Thoracic aorta (tissue), 2 donors: ENCODE measurements around the gene RER1. TPM values are rescaled to one million over a fixed set of nuclear protein-coding genes. Genes with fewer than 3 reads are reported as not detected.

Source experiments
- ATAC-seq: fragments of 150-250 bp; one replicate; pipeline ENCODE4 v1.8.0; 2017; ENCODE audit warnings: low read depth; ENCODE audit not compliant: insufficient number of reproducible peaks, low FRiP score
- DNase-seq: peaks from one replicate; pipeline ENCODE4 v3.0.0-alpha.2; 2020; ENCODE audit warnings: low spot score
- H3K27ac ChIP-seq, 2 donors: fragments of 200-600 bp; sonication (generic); 1 replicate in 1 of 2; 2 replicates in 1 of 2; pipeline ENCODE4 v1.5.1; 2016; ENCODE audit warnings: mild to moderate bottlenecking in 2 of 2, moderate library complexity in 2 of 2
- H3K27me3 ChIP-seq: fragments of 200-600 bp; sonication (generic); replicated peaks from 2 replicates; pipeline ENCODE4 v1.6.0; 2016; ENCODE audit warnings: mild to moderate bottlenecking; ENCODE audit not compliant: insufficient read depth
- H3K36me3 ChIP-seq: fragments of 200-600 bp; sonication (generic); one replicate; pipeline ENCODE4 v1.5.1; 2016
- H3K4me1 ChIP-seq, 2 donors: fragments of 200-600 bp; sonication (generic); 1 replicate in 1 of 2; 2 replicates in 1 of 2; pipeline versions ENCODE4 v1.5.1 to v1.6.0; 2016; ENCODE audit warnings: low read depth in 2 of 2, mild to moderate bottlenecking in 1 of 2; ENCODE audit not compliant: control insufficient read depth in 1 of 2
- H3K4me3 ChIP-seq: fragments of 200-600 bp; sonication (generic); 2 replicates; pipeline ENCODE4 v1.5.1; 2016; ENCODE audit warnings: mild to moderate bottlenecking
- H3K9me3 ChIP-seq: fragments of 200-600 bp; sonication (generic); 2 replicates; pipeline ENCODE4 v1.5.1; 2016
- total RNA-seq, 2 donors: library from RNA; depleted of rRNA; stranded (reverse); fragments of >200 nt; gene quantifications; one replicate each; pipeline versions ENCODE4 v1.1.0 to v1.2.3, GENCODE V29; 2016
- TF ChIP-seq, protein P1 (sequence below): fragments of 200-600 bp; sonication (generic); IDR thresholded peaks from one replicate; pipeline ENCODE4 v1.5.1; 2019; ENCODE audit warnings: antibody characterized with exemption

RER1 gene
- total RNA-seq, 2 donors from 2014 or later, result 68.6 to 76.3 TPM

DNA sequence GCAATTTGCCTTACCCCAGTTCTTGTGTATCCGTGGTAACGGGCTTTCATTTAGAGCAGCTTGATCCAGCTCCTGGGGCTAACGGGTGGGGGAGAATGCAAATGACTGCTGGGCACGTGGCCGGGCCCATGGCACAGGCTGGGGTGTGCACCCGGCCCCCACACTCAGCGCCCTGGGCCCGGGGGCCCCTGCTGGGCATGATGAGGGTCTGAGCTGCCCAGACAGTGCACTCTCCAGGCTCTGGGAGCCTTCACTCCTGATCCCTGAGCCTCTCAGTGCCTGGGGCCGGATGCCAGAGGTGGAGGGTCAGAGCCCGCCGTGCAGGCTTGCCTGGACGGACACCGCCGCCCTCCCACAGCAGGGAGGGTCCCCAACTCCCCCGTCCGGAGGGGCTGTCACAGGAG, 40.8 kb downstream of the RER1 start:
- no peaks in the 10 kb centered on the region for H3K4me1 ChIP-seq
- ATAC-seq (no peak), DNase-seq (no peak)
- H3K36me3 ChIP-seq, result no peaks in the 10 kb centered on the region
- H3K4me3 ChIP-seq, result no peak overlapping the region
- H3K9me3 ChIP-seq, result no peaks in the 10 kb centered on the region
- H3K27me3 ChIP-seq, result peaks cover 2% of the 10 kb centered on the region
- H3K27ac ChIP-seq, result no peak overlapping the region
- TF ChIP-seq, protein P1, sequence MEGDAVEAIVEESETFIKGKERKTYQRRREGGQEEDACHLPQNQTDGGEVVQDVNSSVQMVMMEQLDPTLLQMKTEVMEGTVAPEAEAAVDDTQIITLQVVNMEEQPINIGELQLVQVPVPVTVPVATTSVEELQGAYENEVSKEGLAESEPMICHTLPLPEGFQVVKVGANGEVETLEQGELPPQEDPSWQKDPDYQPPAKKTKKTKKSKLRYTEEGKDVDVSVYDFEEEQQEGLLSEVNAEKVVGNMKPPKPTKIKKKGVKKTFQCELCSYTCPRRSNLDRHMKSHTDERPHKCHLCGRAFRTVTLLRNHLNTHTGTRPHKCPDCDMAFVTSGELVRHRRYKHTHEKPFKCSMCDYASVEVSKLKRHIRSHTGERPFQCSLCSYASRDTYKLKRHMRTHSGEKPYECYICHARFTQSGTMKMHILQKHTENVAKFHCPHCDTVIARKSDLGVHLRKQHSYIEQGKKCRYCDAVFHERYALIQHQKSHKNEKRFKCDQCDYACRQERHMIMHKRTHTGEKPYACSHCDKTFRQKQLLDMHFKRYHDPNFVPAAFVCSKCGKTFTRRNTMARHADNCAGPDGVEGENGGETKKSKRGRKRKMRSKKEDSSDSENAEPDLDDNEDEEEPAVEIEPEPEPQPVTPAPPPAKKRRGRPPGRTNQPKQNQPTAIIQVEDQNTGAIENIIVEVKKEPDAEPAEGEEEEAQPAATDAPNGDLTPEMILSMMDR, result no peak

DNA sequence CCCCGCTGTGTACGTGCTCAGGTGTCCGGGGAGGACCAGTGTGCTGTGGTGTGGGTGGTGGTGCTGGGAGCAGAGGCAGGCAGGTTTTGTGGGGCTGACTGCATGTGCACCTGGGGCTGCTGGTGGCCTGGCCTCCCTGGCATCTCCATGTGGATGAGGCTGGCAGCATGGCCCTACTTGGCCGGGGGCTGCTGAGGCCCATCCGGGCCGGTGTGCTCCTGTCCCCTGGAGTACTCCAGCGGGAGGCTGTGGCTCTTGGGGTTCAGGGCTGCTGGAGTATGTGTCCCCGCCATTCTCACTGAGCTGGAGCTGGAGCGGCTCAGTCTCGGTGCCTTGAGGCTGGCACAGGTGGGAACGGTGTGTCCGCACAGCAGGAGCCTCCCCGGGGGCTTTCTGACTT, 41.6 kb downstream of the RER1 start:
- TF ChIP-seq, protein P1, result no peak
- Histone ChIP-seq H3K27ac (no peak overlapping the region), H3K4me3 (no peak overlapping the region), H3K36me3 (no peaks in the 10 kb centered on the region), H3K4me1 (no peaks in the 10 kb centered on the region), H3K27me3 (no peaks in the 10 kb centered on the region), H3K9me3 (no peaks in the 10 kb centered on the region)
- DNase-seq (no peak), ATAC-seq (no peak)

DNA sequence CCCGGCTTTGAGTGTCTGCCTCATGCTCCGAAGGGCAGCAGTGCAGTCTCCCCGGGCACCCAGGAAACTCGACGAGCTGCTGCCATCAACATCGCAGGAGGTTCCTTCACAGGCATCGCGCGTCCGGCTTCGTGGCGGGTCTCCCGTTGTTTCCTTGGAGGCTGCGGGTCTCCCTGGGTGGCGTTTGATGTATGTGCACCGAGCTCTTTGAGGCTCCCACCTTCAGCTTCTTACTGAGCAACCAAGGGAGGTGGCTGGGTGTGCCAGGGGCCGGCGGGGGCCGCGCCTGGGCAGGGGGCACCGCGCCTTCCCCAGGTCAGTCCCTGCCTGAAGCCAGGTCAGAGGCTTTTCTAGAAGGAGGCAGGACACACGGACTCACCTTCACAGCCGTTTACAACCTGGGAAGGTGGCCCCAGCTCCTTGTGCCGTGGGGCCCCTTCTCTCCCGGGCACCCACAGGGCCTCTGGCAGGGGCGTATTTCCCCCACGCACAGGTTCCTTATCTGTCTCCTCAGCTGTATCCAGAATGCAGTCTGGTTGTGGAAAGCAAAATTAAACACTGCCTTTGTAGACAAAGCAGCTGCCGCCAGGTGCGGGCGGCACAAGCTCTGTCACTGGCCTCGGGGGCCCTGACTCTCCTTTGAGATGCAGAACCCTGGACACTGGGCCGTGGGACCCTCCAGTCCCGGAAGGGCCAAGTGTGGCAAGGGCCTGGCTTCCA, 42.5 kb downstream of the RER1 start:
- H3K27ac ChIP-seq, result no peak overlapping the region
- no peak for ATAC-seq
- TF ChIP-seq, protein P1, result no peak
- no peak overlapping the region for H3K4me3 ChIP-seq
- no peak for DNase-seq
- no peaks in the 10 kb centered on the region for H3K27me3 ChIP-seq
- no peaks in the 10 kb centered on the region for H3K9me3 ChIP-seq
- no peaks in the 10 kb centered on the region for H3K36me3 ChIP-seq
- no peaks in the 10 kb centered on the region for H3K4me1 ChIP-seq

DNA sequence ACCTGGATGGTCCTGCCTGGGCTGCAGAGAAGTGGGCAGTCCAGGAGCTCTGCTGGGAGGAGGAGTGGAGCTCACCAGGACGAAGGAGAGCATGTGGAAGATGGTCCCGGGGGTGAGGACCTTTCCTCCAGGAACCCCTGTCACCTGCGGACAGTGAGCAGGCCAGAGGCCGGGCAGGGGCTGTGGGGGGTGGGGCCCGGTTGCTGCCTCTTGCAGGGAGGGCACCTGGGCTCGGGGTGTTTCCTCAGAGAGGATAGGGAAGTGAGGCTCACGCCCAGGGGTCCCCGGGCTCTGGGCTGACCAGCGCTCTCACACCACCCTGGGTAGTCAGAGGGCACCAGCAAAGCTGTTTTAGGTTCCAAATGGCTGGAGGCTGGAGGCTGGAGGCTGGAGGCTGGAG, 43.5 kb downstream of the RER1 start:
- TF ChIP-seq, protein P1, result no peak
- Histone ChIP-seq H3K27me3 (no peaks in the 10 kb centered on the region), H3K27ac (no peak overlapping the region), H3K4me1 (no peaks in the 10 kb centered on the region), H3K4me3 (no peak overlapping the region), H3K9me3 (no peaks in the 10 kb centered on the region), H3K36me3 (no peaks in the 10 kb centered on the region)
- DNase-seq, result no peak
- no peak for ATAC-seq

DNA sequence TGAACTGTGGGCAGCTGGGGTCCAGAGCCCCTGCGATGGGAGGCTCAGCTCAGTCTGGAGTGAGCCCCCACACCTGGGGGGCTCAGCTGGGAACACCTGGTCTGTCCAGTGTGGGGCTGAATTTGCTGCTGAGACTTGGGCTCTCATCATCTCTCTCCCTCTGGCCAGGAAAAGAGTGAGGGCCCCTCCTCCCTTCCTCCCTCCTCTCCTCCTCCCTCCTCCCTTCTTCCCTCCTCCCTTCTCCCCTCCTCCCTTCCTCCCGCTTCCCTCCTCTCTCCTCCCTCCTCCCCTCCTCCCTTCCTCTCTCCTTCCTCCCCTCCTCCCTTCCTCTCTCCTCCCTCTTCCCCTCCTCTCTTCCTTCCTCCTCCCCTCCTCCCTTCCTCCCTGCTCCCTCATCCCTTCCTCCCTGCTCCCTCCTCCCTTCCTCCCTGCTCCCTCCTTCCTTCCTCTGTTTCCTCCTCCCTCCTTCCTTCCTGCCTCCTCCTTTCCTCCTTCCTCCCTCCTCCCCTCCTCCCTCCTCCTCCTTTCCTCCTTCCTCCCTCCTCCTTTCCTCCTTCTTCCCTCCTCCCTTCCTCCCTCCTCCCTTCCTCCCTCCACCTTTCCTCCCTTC, 44.2 kb downstream of the RER1 start:
- H3K36me3 ChIP-seq, result no peaks in the 10 kb centered on the region
- H3K27ac ChIP-seq, result no peak overlapping the region
- no peaks in the 10 kb centered on the region for H3K9me3 ChIP-seq
- no peaks in the 10 kb centered on the region for H3K27me3 ChIP-seq
- TF ChIP-seq, protein P1, result no peak
- no peaks in the 10 kb centered on the region for H3K4me1 ChIP-seq
- DNase-seq, result no peak
- no peak for ATAC-seq
- no peak overlapping the region for H3K4me3 ChIP-seq
